Large intestine (tissue), 3 donors: ENCODE data around the gene UBE2E1. TPM values are rescaled to one million over a fixed set of nuclear protein-coding genes. Genes with fewer than 3 reads are reported as not detected.

Experiments used
- DNase-seq, 2 donors: peaks; one replicate each; pipeline versions ENCODE4 v3.0.0 to v3.0.0-alpha.2; 2013
- H3K27ac ChIP-seq: one replicate; pipeline ENCODE4 v1.5.1; 2013; ENCODE audit warnings: low read length
- H3K27me3 ChIP-seq: 2 replicates; pipeline ENCODE4 v1.6.1; 2013; ENCODE audit warnings: low read length; ENCODE audit not compliant: control insufficient read depth, insufficient read depth
- H3K36me3 ChIP-seq: 2 replicates; pipeline ENCODE4 v1.6.1; 2013; ENCODE audit warnings: low read length; ENCODE audit not compliant: control insufficient read depth, insufficient read depth
- H3K4me1 ChIP-seq: one replicate; pipeline ENCODE4 v1.6.1; 2013; ENCODE audit warnings: low read length; ENCODE audit not compliant: control insufficient read depth, insufficient read depth
- H3K4me3 ChIP-seq: one replicate; pipeline ENCODE4 v1.5.1; 2013; ENCODE audit warnings: low read length
- H3K9me3 ChIP-seq: one replicate; pipeline ENCODE4 v1.6.1; 2013; ENCODE audit warnings: mild to moderate bottlenecking, low read depth, low read length, moderate library complexity; ENCODE audit not compliant: control insufficient read depth
- WGBS: methylation state at CpG from one replicate; pipeline ENCODE4 v1.1.5; 2013; ENCODE audit warnings: low lambda C conversion rate; ENCODE audit not compliant: insufficient coverage; 5-methylcytosine and 5-hydroxymethylcytosine counted together
- polyA plus RNA-seq: library from polyadenylated mRNA; unstranded; fragments of 120-200 nt; gene quantifications from one replicate; pipeline ENCODE4 v1.2.1, GENCODE V29; 2013

UBE2E1 gene
- polyA plus RNA-seq, 1 donor = 120 TPM

DNA sequence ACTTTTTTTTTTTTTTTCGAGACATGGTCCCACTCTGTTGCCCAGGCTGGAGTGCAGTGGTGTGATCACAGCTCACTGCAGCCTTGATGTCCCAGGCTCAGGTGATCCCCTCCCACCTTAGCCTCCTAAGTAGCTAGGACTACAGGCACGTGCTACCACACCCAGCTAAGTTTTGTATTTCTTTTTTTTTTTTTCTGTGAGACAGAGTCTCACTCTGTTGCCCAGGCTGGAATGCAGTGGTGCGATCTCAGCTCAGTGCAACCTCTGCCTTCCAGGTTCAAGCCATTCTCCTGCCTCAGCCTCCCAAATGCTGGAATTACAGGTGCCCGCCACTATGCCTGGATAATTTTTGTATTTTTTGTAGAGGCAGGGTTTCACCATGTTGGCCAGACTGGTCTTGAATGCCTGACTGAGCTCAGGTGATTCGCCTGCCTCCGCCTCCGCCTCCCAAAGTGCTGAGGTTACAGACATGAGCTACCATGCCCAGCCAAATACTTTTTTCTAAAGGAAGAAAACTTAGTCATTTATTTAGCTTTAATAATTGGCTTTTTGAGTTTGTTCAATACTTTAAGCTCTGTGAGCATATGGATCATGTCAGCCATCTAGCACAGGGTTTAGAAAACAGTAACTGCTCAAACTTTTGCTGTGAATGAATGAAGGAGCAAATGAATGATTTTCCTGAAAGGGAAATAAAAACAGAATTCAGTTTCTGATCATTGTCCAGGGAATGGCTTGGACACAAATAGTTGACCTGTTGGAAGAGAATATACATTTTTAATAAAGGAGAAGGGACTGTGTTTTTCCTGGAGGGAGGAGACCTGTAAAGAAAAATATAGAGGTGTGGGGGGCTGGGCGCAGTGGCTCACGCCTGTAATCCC is 26.0 kb downstream of the UBE2E1 start:
- Histone ChIP-seq H3K4me1 (no peaks in the 10 kb centered on the region), H3K4me3 (no peak overlapping the region), H3K27me3 (no peaks in the 10 kb centered on the region), H3K36me3 (peaks cover 3% of the 10 kb centered on the region), H3K27ac (no peak overlapping the region), H3K9me3 (no peaks in the 10 kb centered on the region)
- DNase-seq = no peak
- 100% methylated on average over 1 of the region's 9 CpGs for WGBS

DNA sequence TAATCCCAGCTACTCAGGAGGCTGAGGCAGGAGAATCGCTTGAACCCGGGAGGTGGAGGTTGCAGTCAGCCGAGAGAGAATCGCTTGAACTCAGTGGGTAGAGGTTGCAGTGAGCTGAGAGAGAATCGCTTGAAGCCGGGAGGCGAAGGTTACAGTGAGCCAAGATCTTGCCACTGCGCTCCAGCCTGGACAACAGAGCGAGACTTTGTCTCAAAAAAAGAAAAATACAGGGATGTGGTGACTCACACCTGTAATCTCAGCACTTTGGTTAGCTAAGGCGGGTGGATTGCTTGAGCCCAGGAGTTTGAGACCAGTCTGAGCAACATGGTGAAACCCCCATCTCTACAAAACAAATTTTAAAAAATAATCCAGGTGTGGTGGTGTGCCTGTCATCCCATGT is 26.8 kb downstream of the UBE2E1 start:
- no peak overlapping the region for H3K27ac ChIP-seq
- H3K4me3 ChIP-seq = no peak overlapping the region
- no peaks in the 10 kb centered on the region for H3K27me3 ChIP-seq
- no peak for DNase-seq
- no peaks in the 10 kb centered on the region for H3K4me1 ChIP-seq
- peaks cover 3% of the 10 kb centered on the region for H3K36me3 ChIP-seq
- WGBS = 100% methylated on average over 1 of the region's 10 CpGs
- H3K9me3 ChIP-seq = no peaks in the 10 kb centered on the region

DNA sequence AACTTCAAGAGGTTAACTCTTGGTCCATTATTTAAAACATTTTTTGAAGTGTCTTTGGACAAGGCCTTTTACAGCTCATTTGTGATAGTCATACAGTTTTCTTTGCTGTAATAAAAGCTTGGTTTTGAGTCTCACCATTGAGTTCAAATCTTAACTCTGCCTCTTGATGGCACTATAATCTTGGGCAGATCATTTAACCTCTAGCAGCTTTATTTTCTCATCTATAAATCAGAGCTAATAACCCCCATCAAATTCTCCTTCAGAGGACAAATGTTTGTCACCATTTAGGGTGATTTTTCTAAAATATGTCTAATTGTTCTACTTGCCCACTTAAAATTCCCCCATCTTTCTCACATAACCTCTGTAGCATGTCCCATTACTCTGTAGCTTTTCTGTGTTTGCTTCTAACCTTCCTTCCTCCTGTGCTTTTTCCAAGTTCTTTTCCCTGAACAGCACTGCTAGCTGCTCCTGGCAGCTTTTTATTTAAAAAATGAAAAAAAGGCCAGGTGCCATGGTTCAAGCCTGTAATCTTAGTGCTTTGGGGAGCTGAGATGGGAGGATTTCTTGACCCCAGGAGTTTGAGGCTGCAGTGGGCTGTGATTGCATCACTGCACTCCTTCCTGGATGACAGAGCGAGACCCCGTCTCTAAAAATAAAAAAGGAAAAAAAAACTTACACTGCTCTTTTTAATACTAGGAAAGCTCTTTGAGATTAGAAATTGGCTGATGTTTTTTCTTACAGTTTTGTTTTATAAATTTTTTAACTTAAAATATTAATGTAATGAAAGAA is 28.5 kb downstream of the UBE2E1 start:
- Histone ChIP-seq H3K4me1 (no peaks in the 10 kb centered on the region), H3K36me3 (peaks cover 3% of the 10 kb centered on the region), H3K27ac (no peak overlapping the region), H3K4me3 (no peak overlapping the region), H3K27me3 (no peaks in the 10 kb centered on the region), H3K9me3 (no peaks in the 10 kb centered on the region)
- DNase-seq = no peak
- 83% methylated on average over 1 of the region's 2 CpGs for WGBS

GRCh38 chr3:23835087-23835486 is 29.3 kb downstream of the UBE2E1 start:
- no peak overlapping the region for H3K27ac ChIP-seq
- no peaks in the 10 kb centered on the region for H3K4me1 ChIP-seq
- no peak for DNase-seq
- H3K4me3 ChIP-seq = no peak overlapping the region
- H3K36me3 ChIP-seq = peaks cover 3% of the 10 kb centered on the region
- H3K27me3 ChIP-seq = no peaks in the 10 kb centered on the region
- no peaks in the 10 kb centered on the region for H3K9me3 ChIP-seq
- WGBS = no CpG with 5 or more reads among the region's 2 CpGs

GRCh38 chr3:23835802-23836201 is 30.0 kb downstream of the UBE2E1 start:
- WGBS = 40% methylated on average over 1 of the region's 2 CpGs
- H3K36me3 ChIP-seq = peaks cover 3% of the 10 kb centered on the region
- no peaks in the 10 kb centered on the region for H3K4me1 ChIP-seq

DNA sequence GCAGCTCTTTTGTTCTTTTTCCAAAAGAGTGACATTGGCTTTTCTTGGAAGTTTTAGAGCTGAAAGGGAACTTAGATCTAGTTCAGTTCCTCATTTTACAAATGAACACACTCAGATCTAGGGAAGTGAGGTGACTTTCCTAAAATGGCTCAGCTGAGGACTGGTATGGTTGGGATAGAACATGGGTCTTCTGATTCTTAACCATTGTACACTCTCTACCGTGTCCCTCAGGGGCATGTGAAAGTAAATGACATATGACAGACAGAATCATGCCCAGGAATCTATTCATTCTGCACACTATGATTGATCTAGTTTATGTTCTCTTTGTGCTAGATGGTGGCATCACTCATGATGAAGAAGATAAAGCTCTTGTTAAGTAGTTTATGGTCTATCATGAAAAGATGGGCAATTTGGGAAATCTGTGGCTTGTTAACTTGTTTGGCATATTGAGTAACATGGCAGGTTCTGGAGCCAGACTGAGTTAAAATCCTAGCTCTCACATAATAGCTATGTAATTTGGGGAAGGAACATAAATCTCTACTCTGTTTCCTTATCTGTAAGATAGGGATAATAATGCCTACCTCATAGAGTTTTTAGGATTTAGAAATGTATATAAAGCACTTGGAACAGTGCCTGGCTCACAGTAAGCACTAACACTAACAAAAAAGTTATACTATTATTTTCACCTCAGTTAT is 30.9 kb downstream of the UBE2E1 start:
- WGBS = no CpG with 5 or more reads among the region's 1 CpG
- H3K4me1 ChIP-seq = no peaks in the 10 kb centered on the region
- H3K9me3 ChIP-seq = no peaks in the 10 kb centered on the region
- no peaks in the 10 kb centered on the region for H3K36me3 ChIP-seq
- no peak overlapping the region for H3K4me3 ChIP-seq
- no peak for DNase-seq
- no peaks in the 10 kb centered on the region for H3K27me3 ChIP-seq
- H3K27ac ChIP-seq = no peak overlapping the region

More at GRCh38 chr3:23835802-23836201, 30.0 kb downstream of the UBE2E1 start:
- no peak for DNase-seq
- Histone ChIP-seq H3K27ac (no peak overlapping the region), H3K4me3 (no peak overlapping the region), H3K9me3 (no peaks in the 10 kb centered on the region), H3K27me3 (no peaks in the 10 kb centered on the region)

DNA sequence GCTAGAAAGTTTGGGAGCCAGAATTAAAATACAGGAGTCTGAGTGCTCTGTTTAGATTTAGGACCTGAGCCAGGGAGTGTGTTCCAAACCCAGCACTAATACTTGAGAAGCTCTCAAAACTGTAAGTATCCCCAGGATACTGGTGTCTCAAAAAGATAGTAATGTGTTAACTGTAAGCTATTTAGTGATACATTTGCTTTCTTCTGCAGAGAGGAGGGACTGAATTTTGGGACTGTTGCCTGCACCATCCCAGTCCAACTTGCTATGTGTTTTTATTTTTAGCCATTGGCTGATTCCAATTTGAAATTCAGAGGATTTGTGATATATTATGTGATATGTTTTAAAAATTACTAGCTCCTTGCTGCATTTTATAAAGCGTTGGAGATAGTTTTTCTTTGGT is 31.5 kb downstream of the UBE2E1 start:
- no peak for DNase-seq
- Histone ChIP-seq H3K4me3 (no peak overlapping the region), H3K27ac (no peak overlapping the region), H3K4me1 (no peaks in the 10 kb centered on the region), H3K36me3 (no peaks in the 10 kb centered on the region), H3K27me3 (no peaks in the 10 kb centered on the region), H3K9me3 (no peaks in the 10 kb centered on the region)
- WGBS = no CpG with 5 or more reads among the region's 1 CpG

DNA sequence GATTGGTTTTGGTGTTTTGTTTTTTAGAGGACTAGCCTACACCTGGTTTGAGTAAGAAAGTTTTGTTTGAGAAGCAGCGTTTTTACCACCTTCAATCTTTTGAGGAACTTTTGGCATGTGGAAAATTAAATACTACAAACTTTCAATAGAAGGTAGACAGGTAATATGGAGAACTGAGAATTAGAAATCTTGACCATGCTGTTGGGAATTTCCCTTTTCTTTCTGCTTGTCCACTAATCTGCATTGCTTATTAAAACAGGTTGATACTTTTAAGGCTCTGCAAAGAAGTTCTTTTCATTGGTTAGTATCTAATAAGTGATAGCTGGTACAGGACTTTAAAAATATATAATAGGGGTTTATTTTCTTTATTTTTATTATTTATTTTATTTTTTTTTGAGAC is 31.9 kb downstream of the UBE2E1 start:
- no CpG with 5 or more reads among the region's 1 CpG for WGBS
- H3K4me1 ChIP-seq = no peaks in the 10 kb centered on the region

GRCh38 chr3:23840521-23840920 is 34.8 kb downstream of the UBE2E1 start:
- Histone ChIP-seq H3K4me3 (no peak overlapping the region), H3K27me3 (no peaks in the 10 kb centered on the region), H3K27ac (no peak overlapping the region), H3K4me1 (no peaks in the 10 kb centered on the region), H3K36me3 (no peaks in the 10 kb centered on the region), H3K9me3 (no peaks in the 10 kb centered on the region)
- 40% methylated on average over 1 of the region's 5 CpGs for WGBS
- no peak for DNase-seq

More for the DNA sequence above, 31.9 kb downstream of the UBE2E1 start:
- no peaks in the 10 kb centered on the region for H3K36me3 ChIP-seq
- no peaks in the 10 kb centered on the region for H3K9me3 ChIP-seq
- DNase-seq = no peak
- no peaks in the 10 kb centered on the region for H3K27me3 ChIP-seq
- no peak overlapping the region for H3K4me3 ChIP-seq
- no peak overlapping the region for H3K27ac ChIP-seq

- Histone ChIP-seq H3K27ac (no peak overlapping the region), H3K4me3 (no peak overlapping the region), H3K4me1 (no peaks in the 10 kb centered on the region), H3K9me3 (no peaks in the 10 kb centered on the region), H3K27me3 (no peaks in the 10 kb centered on the region), H3K36me3 (no peaks in the 10 kb centered on the region)
- 100% methylated on average over 2 of the region's 3 CpGs for WGBS
- DNase-seq = no peak
These were observed 38.1 kb downstream of the UBE2E1 start for GRCh38 chr3:23843869-23844268.
